ENCODE results near the gene ADGRB3.

- TF ChIP-seq SMC3 (IDR thresholded peaks at IDR 0.05; ENCODE audit: low read depth, low read length), result no peak
- TF ChIP-seq CTCF (IDR thresholded peaks at IDR 0.05), result no peak
- no peak for TF ChIP-seq FOXJ3 (CRISPR knock-in tag; IDR thresholded peaks at IDR 0.05)
- TF ChIP-seq FOSL2 (IDR thresholded peaks at IDR 0.05; ENCODE audit: borderline replicate concordance, low read depth), result no peak
- TF ChIP-seq RFX5 (IDR thresholded peaks at IDR 0.05; ENCODE audit: low read length), result no peak
- no peak for TF ChIP-seq FOXM1 (IDR thresholded peaks at IDR 0.05; ENCODE audit: low read depth)
- TF ChIP-seq JUND (IDR thresholded peaks at IDR 0.05), result no peak
Observed at GRCh38 chr6:68639826-68640490, 4.9 kb downstream of the ADGRB3 start.
